Testis (tissue), 3 donors: Measurements from ENCODE around the gene MEGF10. TPM values are rescaled to one million over a fixed set of nuclear protein-coding genes. Genes with fewer than 3 reads are reported as not detected.

Experiments
- DNase-seq: peaks from one replicate; pipeline ENCODE4 v3.0.0-alpha.2; 2019
- H3K27ac ChIP-seq, 2 donors: fragments of 200-600 bp; sonication (generic); one replicate each; pipeline ENCODE4 v1.5.1; 2019
- H3K27me3 ChIP-seq: fragments of 200-600 bp; sonication (generic); one replicate; pipeline ENCODE4 v1.5.1; 2019
- H3K36me3 ChIP-seq: fragments of 200-600 bp; sonication (generic); one replicate; pipeline ENCODE4 v1.5.1; 2017; ENCODE audit warnings: low read depth; ENCODE audit errors: missing control alignments
- H3K4me1 ChIP-seq: fragments of 200-600 bp; sonication (generic); one replicate; pipeline ENCODE4 v1.5.1; 2019
- H3K4me3 ChIP-seq, 2 donors: fragments of 200-600 bp; sonication (generic); one replicate each; pipeline ENCODE4 v1.5.1; 2017 to 2019
- H3K9me3 ChIP-seq: fragments of 200-600 bp; sonication (generic); one replicate; pipeline ENCODE4 v1.5.1; 2017
- CTCF ChIP-seq, 3 experiments: fragments of 450-650 bp in 2 of 3; fragments of 200-600 bp in 1 of 3; sonication (generic) in 1 of 3; IDR thresholded peaks; one replicate each; pipeline ENCODE4 v1.5.1; 2016 to 2019; ENCODE audit warnings: antibody characterized with exemption in 3 of 3, mild to moderate bottlenecking in 2 of 3, moderate library complexity in 1 of 3
- POLR2A ChIP-seq: fragments of 450-650 bp; IDR thresholded peaks from one replicate; pipeline ENCODE4 v1.6.1; 2017; ENCODE audit warnings: antibody characterized with exemption, mild to moderate bottlenecking, moderate library complexity
- WGBS, 2 donors: methylation state at CpG; one replicate each; pipeline ENCODE4 v1.1.5; 2018; 5-methylcytosine and 5-hydroxymethylcytosine counted together
- intact Hi-C: fragments of 100-400 bp; cut with DNase I; formaldehyde crosslinking; loops from one replicate; pipeline ENCODE4 v1.15.1; 2023; ENCODE audit warnings: low total_unique reads
- polyA plus RNA-seq: library from polyadenylated mRNA; stranded (reverse); fragments of 350-450 nt; fragmentation: Illumina TruSeq; extraction: RNeasy Lipid Tissue Mini Kit (QIAGEN cat#74804); gene quantifications from one replicate; pipeline ENCODE4 v1.2.3, GENCODE V29; 2014; ENCODE audit warnings: low read depth, low replicate concordance; ENCODE audit not compliant: insufficient read depth
- total RNA-seq, 2 donors: library from RNA; depleted of rRNA; stranded (reverse); fragments of >200 nt; gene quantifications; one replicate each; pipeline ENCODE4 v1.2.3, GENCODE V29; 2016

MEGF10 gene
- total and polyA plus RNA-seq, 3 donors from 2014 or later = 2.4 to 5.1 (median 4.6) TPM

- TF ChIP-seq CTCF (IDR thresholded peaks at IDR 0.05) = no peak
- TF ChIP-seq POLR2A = no peak
- no peak for DNase-seq
- WGBS, 2 donors = 70 to 85% methylated on average over 4 of the region's 4 CpGs
- Histone ChIP-seq H3K4me3 (no peak overlapping the region), H3K27ac (no peak overlapping the region), H3K27me3 (no peaks in the 10 kb centered on the region), H3K36me3 (no peaks in the 10 kb centered on the region), H3K9me3 (no peaks in the 10 kb centered on the region), H3K4me1 (no peaks in the 10 kb centered on the region)
- intact Hi-C loops = no loop called here
These were observed 9.0 kb upstream of the MEGF10 start for GRCh38 chr5:127281609-127282008.

- no peak overlapping the region for H3K4me3 ChIP-seq
- 96 to 97% methylated on average over 1 of the region's 1 CpG for WGBS, 2 donors
- no peak for DNase-seq
- no peak overlapping the region for H3K27ac ChIP-seq
- no peaks in the 10 kb centered on the region for H3K36me3 ChIP-seq
- H3K9me3 ChIP-seq = no peaks in the 10 kb centered on the region
- H3K4me1 ChIP-seq = no peaks in the 10 kb centered on the region
- no peaks in the 10 kb centered on the region for H3K27me3 ChIP-seq
- intact Hi-C loops = no loop called here
- no peak for TF ChIP-seq CTCF (IDR thresholded peaks at IDR 0.05)
- TF ChIP-seq POLR2A = no peak
These were observed 1.9 kb upstream of the MEGF10 start for GRCh38 chr5:127288676-127289075.

- DNase-seq = no peak
- intact Hi-C loops = no loop called here
- H3K27ac ChIP-seq = no peak overlapping the region
- H3K4me3 ChIP-seq = peak overlapping the region; percentile 38 to 62
- 17 to 23% methylated on average over 26 to 28 of the region's 28 CpGs for WGBS, 2 donors
- no peaks in the 10 kb centered on the region for H3K4me1 ChIP-seq
- H3K27me3 ChIP-seq = no peaks in the 10 kb centered on the region
- TF ChIP-seq CTCF (IDR thresholded peaks at IDR 0.05) (no peak), POLR2A (no peak)
- H3K36me3 ChIP-seq = no peaks in the 10 kb centered on the region
- no peaks in the 10 kb centered on the region for H3K9me3 ChIP-seq
These were observed 524 bp downstream of the MEGF10 start for GRCh38 chr5:127290946-127291693.

GRCh38 chr5:127292030-127292735 lies 1.6 kb downstream of the MEGF10 start:
- intact Hi-C loops = no loop called here
- no peak for TF ChIP-seq CTCF (IDR thresholded peaks at IDR 0.05)
- TF ChIP-seq POLR2A = no peak
- 67 to 85% methylated on average over 2 of the region's 2 CpGs for WGBS, 2 donors
- H3K4me3 ChIP-seq = no peak overlapping the region
- H3K4me1 ChIP-seq = no peaks in the 10 kb centered on the region
- DNase-seq = no peak
- H3K9me3 ChIP-seq = no peaks in the 10 kb centered on the region
- no peaks in the 10 kb centered on the region for H3K27me3 ChIP-seq
- no peak overlapping the region for H3K27ac ChIP-seq
- H3K36me3 ChIP-seq = no peaks in the 10 kb centered on the region
